Activated T-cell treated with anti-CD3 and anti-CD28 coated beads for 4 hours (primary cell): ENCODE data around the gene PPP4C.

Experiments
- DNase-seq: peaks from one replicate; pipeline ENCODE4 v3.0.0-alpha.2; 2020

PPP4C gene

GRCh38 chr16:30083216-30084055 lies 7.6 kb downstream of the PPP4C start:
- no peak for DNase-seq

- DNase-seq, result no peak
These were observed 8.5 kb downstream of the PPP4C start for GRCh38 chr16:30084096-30084815.

GRCh38 chr16:30084816-30085159 lies 9.0 kb downstream of the PPP4C start:
- DNase-seq, result no peak

GRCh38 chr16:30085247-30085646 lies 9.5 kb downstream of the PPP4C start:
- no peak for DNase-seq

GRCh38 chr16:30085820-30086219 lies 10.0 kb downstream of the PPP4C start:
- no peak for DNase-seq

GRCh38 chr16:30086291-30087140 lies 10.7 kb downstream of the PPP4C start:
- DNase-seq, result no peak

GRCh38 chr16:30087181-30087898 lies 11.5 kb downstream of the PPP4C start:
- no peak for DNase-seq

- DNase-seq, result no peak
These were observed 12.5 kb downstream of the PPP4C start for GRCh38 chr16:30088237-30088831.

GRCh38 chr16:30088832-30089624 lies 13.2 kb downstream of the PPP4C start:
- DNase-seq, result no peak

- no peak for DNase-seq
These were observed 15.0 kb downstream of the PPP4C start for GRCh38 chr16:30090610-30091331.

GRCh38 chr16:30091474-30092372 lies 15.9 kb downstream of the PPP4C start, which contains the start of gene TBX6:
Gene TBX6, minus strand, starts transcription at chr16:30091924. Its CDS starts 731 bp downstream, at chr16:30091193.
- peak; percentile 86 for DNase-seq

- no peak for DNase-seq
These were observed 16.7 kb downstream of the PPP4C start for GRCh38 chr16:30092373-30093010.

GRCh38 chr16:30094541-30095165 lies 18.9 kb downstream of the PPP4C start:
- no peak for DNase-seq

- no peak for DNase-seq
These were observed 19.6 kb downstream of the PPP4C start for GRCh38 chr16:30095166-30096078.

GRCh38 chr16:30096105-30096861 lies 20.5 kb downstream of the PPP4C start, which contains the start of gene YPEL3:
Gene YPEL3, minus strand, starts transcription at chr16:30096213. Its CDS starts 731 bp downstream, at chr16:30095482.
- DNase-seq, result peak; percentile 73

- no peak for DNase-seq
These were observed 21.2 kb downstream of the PPP4C start for GRCh38 chr16:30096862-30097563.
